Activated CD4-positive, alpha-beta T cell treated with anti-CD3 and anti-CD28 coated beads for 36 hours (primary cell): ENCODE results near the gene TGFB2. TPM values are rescaled to one million over a fixed set of nuclear protein-coding genes. Genes with fewer than 3 reads are reported as not detected.

Experiments
- ATAC-seq: fragments of 200-7000 bp; cut with Tn5 transposase; one replicate; pipeline ENCODE4 v1.10.0; 2021; ENCODE audit warnings: mild to moderate bottlenecking, moderate library complexity
- CTCF ChIA-PET: fragments of 350-600 bp; sonication (Branson Sonifier 250); formaldehyde crosslinking; loops from one replicate; lab custom pipeline; 2021; ENCODE audit warnings: antibody characterized with exemption; lab: Charles Lee
- POLR2A ChIA-PET: fragments of 350-600 bp; sonication (Branson Sonifier 250); formaldehyde crosslinking; loops from one replicate; lab custom pipeline; 2021; ENCODE audit warnings: antibody characterized with exemption, inconsistent platforms; lab: Charles Lee
- DNase-seq: peaks from one replicate; pipeline ENCODE4 v3.0.0-alpha.2; 2020
- H3K27ac Mint-ChIP-seq: one replicate; pipeline ENCODE4 v1.8.0; 2021; ENCODE audit warnings: mixed read lengths
- H3K27me3 Mint-ChIP-seq: one replicate; pipeline ENCODE4 v1.8.0; 2021; ENCODE audit warnings: mixed read lengths
- H3K36me3 Mint-ChIP-seq: one replicate; pipeline ENCODE4 v1.8.0; 2021; ENCODE audit warnings: low read depth, mixed read lengths
- H3K4me1 Mint-ChIP-seq: one replicate; pipeline ENCODE4 v1.8.0; 2021; ENCODE audit warnings: mixed read lengths
- H3K4me3 Mint-ChIP-seq: one replicate; pipeline ENCODE4 v1.8.0; 2021; ENCODE audit warnings: mild to moderate bottlenecking, moderate library complexity, mixed read lengths
- H3K9me3 Mint-ChIP-seq: one replicate; pipeline ENCODE4 v1.8.0; 2021; ENCODE audit warnings: low read depth, mixed read lengths
- intact Hi-C, 2 experiments: fragments of 100-400 bp; cut with DNase I in 1 of 2; cut with micrococcal nuclease in 1 of 2; formaldehyde crosslinking; loops; one replicate each; pipeline versions ENCODE4 v1.14.2 to v1.15.1; 2022 to 2024; cut with DNase I, micrococcal nuclease
- total RNA-seq, 2 experiments: library from RNA; stranded (reverse); gene quantifications; one replicate each; pipeline ENCODE4 v1.2.3, GENCODE V29; 2021

The TGFB2 gene
- total RNA-seq, 2 experiments from 2014 or later = 0.09 TPM; not detected in 1

DNA sequence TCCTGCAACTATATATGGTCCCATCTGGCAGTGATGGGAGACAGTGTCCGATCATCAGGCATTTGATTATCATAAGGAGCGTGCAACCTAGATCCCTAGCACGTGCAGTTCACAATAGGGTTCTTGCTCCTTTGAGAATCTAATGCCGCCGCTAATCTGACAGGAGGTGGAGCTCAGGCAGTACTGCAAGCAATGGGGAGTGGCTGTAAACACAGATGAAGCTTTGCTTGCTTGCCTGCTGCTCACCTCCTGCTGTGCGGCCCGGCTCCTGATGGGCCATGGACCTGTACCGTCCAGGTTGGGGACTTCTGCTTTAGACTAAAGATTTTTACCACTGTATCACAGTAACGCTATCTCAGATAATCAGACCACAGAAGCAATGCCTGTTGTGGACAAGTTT lies 63.8 kb downstream of the TGFB2 start:
- Mint-ChIP-seq H3K36me3 (no peaks in the 10 kb centered on the region), H3K4me1 (no peaks in the 10 kb centered on the region), H3K9me3 (no peaks in the 10 kb centered on the region), H3K27ac (no peak overlapping the region), H3K27me3 (peaks cover 9% of the 10 kb centered on the region), H3K4me3 (no peak overlapping the region)
- DNase-seq (no peak), ATAC-seq (no peak)
- intact Hi-C loops = no loop called here
- ChIA-PET CTCF (no interaction called here), POLR2A (no interaction called here)

DNA sequence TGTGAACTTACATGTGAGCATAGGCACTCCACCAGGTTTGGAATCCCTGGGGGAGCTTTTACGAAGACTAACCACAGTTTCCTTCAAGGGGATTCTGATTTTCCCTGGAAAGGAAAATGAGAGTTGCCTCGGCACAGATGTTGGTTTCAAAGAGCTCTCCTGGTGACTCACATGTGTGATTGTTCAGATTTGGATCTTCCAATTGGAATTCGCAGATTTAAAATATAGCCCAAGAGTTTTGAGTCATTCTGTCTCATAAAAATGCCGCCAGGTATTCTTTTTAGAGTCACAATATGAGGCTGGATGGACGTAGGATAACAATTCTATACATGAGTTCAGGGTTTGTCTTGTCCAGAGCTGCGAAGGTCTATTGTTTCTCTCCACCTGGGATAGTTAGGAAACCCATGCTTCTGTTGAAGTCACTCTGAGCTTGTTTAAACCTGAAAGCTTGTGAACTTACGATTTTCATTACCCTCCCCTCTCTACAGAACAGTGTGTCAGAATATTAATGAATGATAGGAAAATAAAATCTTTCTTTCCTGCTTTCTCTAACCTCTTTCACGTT lies 64.9 kb downstream of the TGFB2 start:
- DNase-seq (no peak), ATAC-seq (no peak)
- Mint-ChIP-seq H3K27me3 (peaks cover 9% of the 10 kb centered on the region), H3K9me3 (no peaks in the 10 kb centered on the region), H3K36me3 (no peaks in the 10 kb centered on the region), H3K4me1 (no peaks in the 10 kb centered on the region), H3K4me3 (no peak overlapping the region), H3K27ac (no peak overlapping the region)
- intact Hi-C loops = no loop called here
- ChIA-PET POLR2A (no interaction called here), CTCF (no interaction called here)

DNA sequence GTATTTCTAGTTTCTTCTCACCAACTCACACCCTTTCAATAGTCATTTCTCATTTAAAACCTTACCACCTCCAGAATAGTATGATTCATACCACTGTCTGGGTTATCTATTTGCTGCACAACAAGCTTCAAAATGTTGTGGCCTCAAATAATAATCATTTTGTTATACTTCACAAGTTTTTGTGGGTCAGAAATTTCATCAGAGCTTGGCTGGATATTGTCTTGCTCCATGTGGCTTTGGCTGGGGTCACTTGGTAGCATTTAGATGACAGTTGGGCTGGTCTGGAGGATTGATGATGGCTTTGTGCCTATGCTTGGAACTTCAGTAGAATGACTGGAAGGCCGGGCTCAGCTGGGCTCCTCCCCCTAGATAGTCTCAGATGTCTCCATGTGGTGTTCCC lies 66.0 kb downstream of the TGFB2 start:
- ATAC-seq = no peak
- POLR2A ChIA-PET = interaction anchor here (0.6 kb wide), 1 partner anchor 29 kb away, joined by 3 read pairs; no protein-coding TSS in a partner anchor
- Mint-ChIP-seq H3K27me3 (peaks cover 9% of the 10 kb centered on the region), H3K36me3 (no peaks in the 10 kb centered on the region), H3K4me3 (no peak overlapping the region), H3K27ac (no peak overlapping the region), H3K9me3 (no peaks in the 10 kb centered on the region), H3K4me1 (no peaks in the 10 kb centered on the region)
- CTCF ChIA-PET = no interaction called here
- intact Hi-C loops = no loop called here
- DNase-seq = no peak

DNA sequence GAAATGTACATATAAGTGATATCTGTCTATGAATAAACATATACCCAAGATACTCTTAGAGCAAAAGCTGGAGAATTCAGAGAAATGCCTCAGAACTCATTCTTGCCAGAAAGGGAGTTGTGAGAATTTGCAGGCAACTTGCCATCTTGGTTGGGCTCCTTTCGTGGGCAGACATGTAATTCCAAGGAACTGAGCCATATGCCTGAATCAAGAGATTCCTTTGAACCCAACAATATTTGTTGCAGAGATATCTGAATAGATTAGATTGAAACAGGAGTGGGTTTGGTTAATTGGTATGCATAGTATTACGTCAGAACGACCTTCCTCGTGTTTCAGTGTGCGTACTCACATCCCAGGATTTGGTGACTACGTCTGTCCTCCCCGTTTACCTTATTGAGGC lies 67.0 kb downstream of the TGFB2 start:
- H3K27me3 Mint-ChIP-seq = peaks cover 9% of the 10 kb centered on the region
- no peak overlapping the region for H3K4me3 Mint-ChIP-seq
- intact Hi-C loops = no loop called here
- no peak overlapping the region for H3K27ac Mint-ChIP-seq
- no peaks in the 10 kb centered on the region for H3K36me3 Mint-ChIP-seq
- ChIA-PET CTCF (no interaction called here), POLR2A (no interaction called here)
- no peaks in the 10 kb centered on the region for H3K9me3 Mint-ChIP-seq
- DNase-seq (no peak), ATAC-seq (no peak)
- H3K4me1 Mint-ChIP-seq = no peaks in the 10 kb centered on the region

DNA sequence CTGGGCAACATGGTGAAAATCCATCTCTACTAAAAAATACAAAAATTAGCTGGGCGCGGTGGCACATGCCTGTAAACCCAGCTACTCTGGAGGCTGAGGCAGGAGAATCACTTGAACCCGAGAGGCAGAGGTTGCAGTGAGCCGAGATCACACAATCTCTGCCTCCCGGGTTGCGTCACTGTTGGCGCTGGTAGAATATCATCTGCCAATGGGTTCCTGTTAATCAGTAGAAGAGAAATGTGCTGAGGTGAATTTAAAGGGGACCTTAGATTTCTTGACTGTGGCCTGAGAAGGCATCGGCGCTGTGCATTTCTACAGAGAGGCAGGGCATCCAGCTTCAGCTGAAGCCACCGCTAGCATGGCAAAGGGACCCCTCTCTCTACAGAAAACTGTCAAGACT lies 68.0 kb downstream of the TGFB2 start:
- ATAC-seq = no peak
- H3K36me3 Mint-ChIP-seq = no peaks in the 10 kb centered on the region
- intact Hi-C loops = no loop called here
- peaks cover 9% of the 10 kb centered on the region for H3K27me3 Mint-ChIP-seq
- DNase-seq = no peak
- CTCF ChIA-PET = no interaction called here
- no peak overlapping the region for H3K27ac Mint-ChIP-seq
- POLR2A ChIA-PET = interaction anchor here (0.6 kb wide), 1 partner anchor 1015 kb away, joined by 3 read pairs; no protein-coding TSS in a partner anchor
- H3K4me1 Mint-ChIP-seq = no peaks in the 10 kb centered on the region
- H3K9me3 Mint-ChIP-seq = no peaks in the 10 kb centered on the region
- no peak overlapping the region for H3K4me3 Mint-ChIP-seq

DNA sequence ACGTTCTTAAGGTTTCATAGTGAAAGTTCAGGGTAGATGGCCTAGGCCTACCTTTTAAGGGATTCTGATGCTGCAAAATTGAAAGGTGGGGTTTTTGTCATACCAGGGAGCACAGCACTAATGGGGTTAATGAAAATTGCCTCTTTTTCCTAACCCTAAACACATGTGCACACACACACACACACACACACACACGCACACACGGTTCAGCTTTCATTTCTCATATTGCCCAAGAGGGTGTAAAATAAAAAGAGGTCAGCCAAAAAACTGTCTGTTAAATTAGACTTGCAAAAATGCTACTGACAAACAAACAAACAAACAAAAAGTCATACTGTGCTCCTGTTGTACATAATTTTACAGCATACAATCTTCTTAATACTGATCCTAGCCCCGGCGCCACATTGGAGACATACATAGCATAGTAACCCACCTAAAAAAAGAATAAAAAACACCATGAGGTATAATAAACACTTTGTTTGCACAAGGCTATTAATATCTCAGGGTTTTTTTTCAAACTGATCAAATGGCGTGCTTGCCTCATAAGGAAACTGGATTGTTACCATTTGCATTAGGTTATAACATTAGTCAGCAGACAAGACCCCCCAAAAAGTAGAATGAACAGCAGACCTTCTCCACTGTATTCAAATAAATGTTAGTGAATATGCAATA lies 69.1 kb downstream of the TGFB2 start:
- H3K27ac Mint-ChIP-seq = no peak overlapping the region
- no peaks in the 10 kb centered on the region for H3K4me1 Mint-ChIP-seq
- DNase-seq (no peak), ATAC-seq (no peak)
- CTCF ChIA-PET = no interaction called here
- H3K27me3 Mint-ChIP-seq = peaks cover 10% of the 10 kb centered on the region
- no peaks in the 10 kb centered on the region for H3K36me3 Mint-ChIP-seq
- no peak overlapping the region for H3K4me3 Mint-ChIP-seq
- peaks cover 3% of the 10 kb centered on the region for H3K9me3 Mint-ChIP-seq
- intact Hi-C loops = no loop called here
- POLR2A ChIA-PET = no interaction called here

DNA sequence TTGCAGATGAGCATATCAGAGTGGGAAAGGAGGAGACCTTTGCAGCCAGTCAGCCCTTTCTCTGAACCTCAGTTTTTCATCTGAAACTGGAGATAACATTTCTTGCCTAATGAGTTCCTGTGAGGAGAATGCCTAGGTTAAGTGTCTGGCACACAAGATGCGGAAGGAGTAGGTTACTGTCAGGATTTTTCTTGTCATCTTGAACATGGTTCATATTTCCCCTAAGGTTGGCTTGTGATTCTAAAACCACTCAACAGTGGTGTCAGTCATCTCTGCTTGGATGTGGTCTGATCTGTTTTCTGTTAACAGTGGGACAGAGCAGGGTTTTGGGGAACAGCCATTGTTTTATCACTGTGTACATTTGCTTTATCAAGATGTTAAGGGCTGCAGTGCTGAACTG lies 70.6 kb downstream of the TGFB2 start:
- intact Hi-C loops = no loop called here
- POLR2A ChIA-PET = no interaction called here
- peaks cover 6% of the 10 kb centered on the region for H3K27me3 Mint-ChIP-seq
- no peak overlapping the region for H3K27ac Mint-ChIP-seq
- DNase-seq = no peak
- H3K4me1 Mint-ChIP-seq = no peaks in the 10 kb centered on the region
- CTCF ChIA-PET = no interaction called here
- no peak overlapping the region for H3K4me3 Mint-ChIP-seq
- peaks cover 5% of the 10 kb centered on the region for H3K9me3 Mint-ChIP-seq
- H3K36me3 Mint-ChIP-seq = no peaks in the 10 kb centered on the region
- ATAC-seq = no peak

DNA sequence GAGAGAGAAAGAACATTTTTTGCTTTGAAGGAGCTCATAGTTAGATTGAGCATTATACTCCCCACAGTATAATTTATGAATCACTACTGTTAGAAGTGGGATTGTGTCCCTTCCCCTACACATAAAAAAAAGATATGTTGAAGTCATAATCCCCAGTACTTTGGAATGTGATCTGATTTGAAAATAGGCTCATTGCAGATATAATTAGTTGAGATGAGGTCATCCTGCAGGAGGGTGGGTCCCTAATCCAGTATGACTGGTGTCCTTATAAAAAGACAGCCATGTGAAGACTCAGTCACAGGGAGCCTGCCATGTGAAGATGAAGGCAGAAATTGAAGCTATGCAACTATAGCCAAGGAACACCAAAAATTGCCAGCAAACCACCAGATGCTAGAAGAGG lies 76.4 kb downstream of the TGFB2 start:
- H3K27ac Mint-ChIP-seq = no peak overlapping the region
- H3K36me3 Mint-ChIP-seq = no peaks in the 10 kb centered on the region
- POLR2A ChIA-PET = no interaction called here
- H3K4me1 Mint-ChIP-seq = no peaks in the 10 kb centered on the region
- ATAC-seq = no peak
- intact Hi-C loops = no loop called here
- peaks cover 9% of the 10 kb centered on the region for H3K27me3 Mint-ChIP-seq
- no peak overlapping the region for H3K4me3 Mint-ChIP-seq
- peaks cover 5% of the 10 kb centered on the region for H3K9me3 Mint-ChIP-seq
- CTCF ChIA-PET = no interaction called here
- no peak for DNase-seq

DNA sequence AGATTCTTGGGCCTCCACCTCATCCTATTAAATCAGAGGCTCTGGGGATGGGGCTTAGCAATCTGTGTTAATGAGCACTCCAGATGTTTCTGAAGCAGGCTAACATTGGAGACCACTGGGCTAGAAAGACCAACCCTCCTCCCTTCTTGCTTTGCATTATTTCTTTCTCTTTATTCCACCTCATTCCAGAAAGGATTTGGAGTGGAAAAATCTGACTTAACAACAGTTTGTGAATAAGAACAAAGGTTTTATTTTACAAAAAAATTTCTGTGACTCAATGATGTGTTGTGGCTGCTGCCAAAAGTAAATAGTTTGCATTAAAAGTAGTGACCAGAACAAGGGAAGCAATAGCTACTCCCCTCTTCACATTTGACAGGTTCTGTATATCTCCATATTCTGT lies 79.4 kb downstream of the TGFB2 start:
- Mint-ChIP-seq H3K4me1 (no peaks in the 10 kb centered on the region), H3K36me3 (no peaks in the 10 kb centered on the region)
- POLR2A ChIA-PET = no interaction called here

DNA sequence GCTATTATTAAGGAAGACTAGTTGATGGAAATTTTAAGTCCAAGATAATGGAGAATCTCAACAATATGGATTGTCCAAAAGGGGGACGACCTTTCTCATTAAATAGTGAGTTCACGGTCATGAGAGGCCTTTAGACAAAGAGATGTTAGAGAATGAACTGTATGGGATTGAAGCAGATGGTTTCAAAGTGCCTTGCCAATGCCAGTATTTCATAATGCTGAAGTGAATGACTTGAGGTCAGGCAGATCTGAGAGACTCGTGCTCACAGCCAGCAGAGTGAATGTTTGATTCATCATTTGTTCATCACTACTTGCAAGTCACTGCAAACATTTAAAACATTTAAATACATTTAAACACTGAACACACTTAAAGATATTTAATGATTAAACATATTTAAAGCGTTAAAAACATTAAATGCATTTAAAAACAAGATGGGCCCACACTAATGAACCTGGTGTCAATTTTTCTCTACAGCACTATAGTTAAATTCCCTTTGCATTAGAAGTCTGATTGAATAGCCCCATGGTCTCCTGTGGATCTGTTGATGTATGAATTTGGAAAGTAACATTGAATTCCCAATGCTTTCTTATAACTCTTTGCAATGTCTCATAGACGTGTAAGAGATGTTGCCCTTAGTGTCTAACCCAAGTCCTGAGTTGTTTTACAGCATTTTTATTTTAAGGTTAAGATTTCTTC lies 80.7 kb downstream of the TGFB2 start:
- CTCF ChIA-PET = no interaction called here
- peaks cover 5% of the 10 kb centered on the region for H3K27me3 Mint-ChIP-seq
- no peaks in the 10 kb centered on the region for H3K9me3 Mint-ChIP-seq
- H3K4me3 Mint-ChIP-seq = no peak overlapping the region
- no peaks in the 10 kb centered on the region for H3K36me3 Mint-ChIP-seq
- H3K4me1 Mint-ChIP-seq = no peaks in the 10 kb centered on the region
- intact Hi-C loops = no loop called here
- ATAC-seq = no peak
- no peak for DNase-seq
- H3K27ac Mint-ChIP-seq = no peak overlapping the region
- POLR2A ChIA-PET = interaction anchor here (0.7 kb wide), 1 partner anchor 368 kb away, joined by 4 read pairs; no protein-coding TSS in a partner anchor

More for the DNA sequence above, 79.4 kb downstream of the TGFB2 start:
- Mint-ChIP-seq H3K9me3 (no peaks in the 10 kb centered on the region), H3K27ac (no peak overlapping the region), H3K4me3 (no peak overlapping the region), H3K27me3 (peaks cover 5% of the 10 kb centered on the region)
- intact Hi-C loops = no loop called here
- DNase-seq (no peak), ATAC-seq (no peak)
- CTCF ChIA-PET = no interaction called here

DNA sequence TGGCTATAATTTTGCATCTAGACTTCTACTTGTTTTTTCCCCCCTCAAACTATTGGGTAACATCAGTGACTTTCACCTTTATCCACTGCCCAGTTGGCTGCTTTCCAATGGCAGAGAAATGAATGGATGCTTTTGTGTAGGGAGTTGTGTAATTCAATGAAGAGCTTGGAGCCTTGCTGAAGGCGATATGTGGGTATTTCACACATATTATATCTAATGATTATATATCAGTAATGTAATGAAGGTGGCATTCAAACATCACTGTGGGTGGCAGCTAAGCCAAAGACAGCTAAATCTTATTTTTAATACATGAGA lies 81.2 kb downstream of the TGFB2 start:
- DNase-seq (no peak), ATAC-seq (no peak)
- Mint-ChIP-seq H3K9me3 (no peaks in the 10 kb centered on the region), H3K4me3 (no peak overlapping the region), H3K27ac (no peak overlapping the region), H3K27me3 (peaks cover 5% of the 10 kb centered on the region), H3K4me1 (no peaks in the 10 kb centered on the region), H3K36me3 (no peaks in the 10 kb centered on the region)
- ChIA-PET POLR2A (interaction anchor here (0.7 kb wide), 1 partner anchor 367 kb away, joined by 4 read pairs; no protein-coding TSS in a partner anchor), CTCF (no interaction called here)
- intact Hi-C loops = no loop called here

DNA sequence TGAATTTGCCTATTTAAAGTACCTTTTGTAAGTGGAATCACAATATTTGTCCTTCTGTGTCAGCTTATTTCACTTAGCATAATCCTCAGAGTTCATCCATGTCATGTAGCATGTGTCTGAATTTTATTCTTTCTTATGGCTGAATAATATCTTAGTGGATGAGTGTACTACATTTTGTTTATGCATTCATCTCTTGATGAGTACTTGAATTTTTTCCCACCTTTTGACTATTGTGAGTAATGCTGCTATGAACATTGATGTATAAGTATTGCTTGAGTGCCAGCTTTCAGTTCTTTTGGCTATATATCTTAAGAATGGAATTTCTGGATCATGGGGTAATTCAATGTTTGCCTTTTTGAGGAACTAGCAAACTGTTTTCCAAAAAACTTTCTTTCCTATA lies 84.2 kb downstream of the TGFB2 start:
- ChIA-PET CTCF (no interaction called here), POLR2A (no interaction called here)
- Mint-ChIP-seq H3K9me3 (no peaks in the 10 kb centered on the region), H3K4me1 (no peaks in the 10 kb centered on the region), H3K27me3 (no peaks in the 10 kb centered on the region), H3K27ac (no peak overlapping the region), H3K4me3 (no peak overlapping the region), H3K36me3 (no peaks in the 10 kb centered on the region)
- DNase-seq (no peak), ATAC-seq (no peak)
- intact Hi-C loops = no loop called here
